ENCODE measurements around the gene AKAP14.

AKAP14 gene

DNA sequence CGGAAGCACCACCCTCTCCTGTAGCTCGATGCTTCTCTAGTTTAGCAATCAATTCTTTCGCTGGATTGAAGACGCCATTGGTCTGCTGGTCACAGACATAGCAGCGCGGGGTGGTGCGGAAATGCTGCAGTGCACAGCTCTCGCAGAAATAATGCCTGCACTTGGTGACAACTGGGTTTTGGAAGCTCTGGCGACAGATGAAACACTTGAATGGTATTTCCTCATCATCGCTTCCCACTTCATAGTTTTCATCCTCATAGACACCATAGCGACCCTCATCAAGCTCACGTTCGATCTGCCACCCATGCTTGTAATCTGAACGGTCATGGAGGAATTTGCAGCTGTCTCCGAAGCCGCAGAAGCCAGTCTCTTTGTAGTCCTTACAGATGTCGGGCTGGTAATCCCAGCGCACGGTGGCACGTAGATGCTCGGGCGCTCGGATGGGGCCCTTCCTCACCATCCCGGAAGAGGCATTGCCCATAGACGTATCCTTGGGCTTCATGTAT is 25.0 kb upstream of the AKAP14 start:
- peak overlapping the region; percentile 93 for H3K27ac ChIP-seq (ENCODE audit: low read length)
- DNase-seq, result no peak
- H4K20me1 ChIP-seq (ENCODE audit: insufficient read depth, low read length), result no peaks in the 10 kb centered on the region
- no peaks in the 10 kb centered on the region for H3K4me1 ChIP-seq (ENCODE audit: low read length)
- H3K79me2 ChIP-seq (ENCODE audit: low read length), result peaks cover 53% of the 10 kb centered on the region
- H3K4me2 ChIP-seq (ENCODE audit: low read depth, low read length), result peak overlapping the region; percentile 62; the same call in 1 of the 2 replicates
- H3K9me3 ChIP-seq (replicated peaks; ENCODE audit: insufficient read depth, low read length), result no peaks in the 10 kb centered on the region
- no peaks in the 10 kb centered on the region for H3K36me3 ChIP-seq (replicated peaks; ENCODE audit: insufficient read depth, low read length)
- H3K9me2 ChIP-seq (replicated peaks; ENCODE audit: insufficient read depth, low read length), result no peaks in the 10 kb centered on the region
- H3F3A ChIP-seq (ENCODE audit: insufficient read depth, low read length), result 0 out of 2 replicates have a peak, but pooled peaks cover 11% of the 10 kb centered on the region
- peak overlapping the region; percentile 42; the same call in 1 of the 2 replicates for H2AFZ ChIP-seq (ENCODE audit: low read length)
- TF ChIP-seq EZH2phosphoT487 (IDR thresholded peaks at IDR 0.05; ENCODE audit: low read length) (no peak), EZH2 (optimal IDR thresholded peaks at IDR 0.05; ENCODE audit: low read depth, low read length) (no peak), CTCF (IDR thresholded peaks at IDR 0.05; ENCODE audit: low read length) (no peak)
- H3K27me3 ChIP-seq (replicated peaks; ENCODE audit: insufficient read depth, low read length), result no peaks in the 10 kb centered on the region
- peak overlapping the region; percentile 91 for H3K9ac ChIP-seq (ENCODE audit: low read length)
- peak overlapping the region; percentile 78 for H3K4me3 ChIP-seq (ENCODE audit: low read length)

GRCh38 chrX:119871245-119871598 is 24.5 kb upstream of the AKAP14 start:
- Histone ChIP-seq H3K4me3 (ENCODE audit: low read length) (peak overlapping the region; percentile 78), H3K36me3 (replicated peaks; ENCODE audit: insufficient read depth, low read length) (no peaks in the 10 kb centered on the region), H4K20me1 (ENCODE audit: insufficient read depth, low read length) (no peaks in the 10 kb centered on the region), H3K9me3 (replicated peaks; ENCODE audit: insufficient read depth, low read length) (no peaks in the 10 kb centered on the region), H3K27me3 (replicated peaks; ENCODE audit: insufficient read depth, low read length) (no peaks in the 10 kb centered on the region), H3K4me2 (ENCODE audit: low read depth, low read length) (peak overlapping the region; percentile 62; the same call in 1 of the 2 replicates), H3K9ac (ENCODE audit: low read length) (peak overlapping the region; percentile 91), H2AFZ (ENCODE audit: low read length) (peak overlapping the region; percentile 42; the same call in 1 of the 2 replicates), H3K9me2 (replicated peaks; ENCODE audit: insufficient read depth, low read length) (no peaks in the 10 kb centered on the region), H3K79me2 (ENCODE audit: low read length) (peaks cover 57% of the 10 kb centered on the region), H3F3A (ENCODE audit: insufficient read depth, low read length) (0 out of 2 replicates have a peak, but pooled peaks cover 11% of the 10 kb centered on the region), H3K4me1 (ENCODE audit: low read length) (no peaks in the 10 kb centered on the region), H3K27ac (ENCODE audit: low read length) (peak overlapping the region; percentile 93)
- TF ChIP-seq CTCF (IDR thresholded peaks at IDR 0.05; ENCODE audit: low read length), result no peak
- TF ChIP-seq EZH2phosphoT487 (IDR thresholded peaks at IDR 0.05; ENCODE audit: low read length), result no peak
- TF ChIP-seq EZH2 (optimal IDR thresholded peaks at IDR 0.05; ENCODE audit: low read depth, low read length), result no peak
- DNase-seq, result no peak

GRCh38 chrX:119871599-119872395 is 23.9 kb upstream of the AKAP14 start, which contains the start of the genes NDUFA1 and RNF113A:
Gene NDUFA1 (plus strand): TSS chrX:119871832. CDS start chrX:119871912, 80 bp downstream.
Gene RNF113A (minus strand): TSS chrX:119871733. CDS start chrX:119871613, 120 bp downstream.
- H3K79me2 ChIP-seq (ENCODE audit: low read length), result peaks cover 59% of the 10 kb centered on the region
- peak within 1 kb of the TSS; percentile 62; the same call in 1 of the 2 replicates for H3K4me2 ChIP-seq (ENCODE audit: low read depth, low read length)
- H3K9me2 ChIP-seq (replicated peaks; ENCODE audit: insufficient read depth, low read length), result no peaks in the 10 kb centered on the region
- DNase-seq, result peak; percentile 88
- no peaks in the 10 kb centered on the region for H3K36me3 ChIP-seq (replicated peaks; ENCODE audit: insufficient read depth, low read length)
- H3K27me3 ChIP-seq (replicated peaks; ENCODE audit: insufficient read depth, low read length), result no peaks in the 10 kb centered on the region
- no peaks in the 10 kb centered on the region for H3K9me3 ChIP-seq (replicated peaks; ENCODE audit: insufficient read depth, low read length)
- peak within 1 kb of the TSS; percentile 91 for H3K9ac ChIP-seq (ENCODE audit: low read length)
- no peaks in the 10 kb centered on the region for H3K4me1 ChIP-seq (ENCODE audit: low read length)
- H4K20me1 ChIP-seq (ENCODE audit: insufficient read depth, low read length), result no peaks in the 10 kb centered on the region
- H3K4me3 ChIP-seq (ENCODE audit: low read length), result peak within 1 kb of the TSS; percentile 78
- peak within 1 kb of the TSS; percentile 70 for H2AFZ ChIP-seq (ENCODE audit: low read length)
- peak within 1 kb of the TSS; percentile 93 for H3K27ac ChIP-seq (ENCODE audit: low read length)
- TF ChIP-seq CTCF (IDR thresholded peaks at IDR 0.05; ENCODE audit: low read length) (no peak), EZH2phosphoT487 (IDR thresholded peaks at IDR 0.05; ENCODE audit: low read length) (no peak), EZH2 (optimal IDR thresholded peaks at IDR 0.05; ENCODE audit: low read depth, low read length) (no peak)
- 0 out of 2 replicates have a peak, but pooled peaks cover 11% of the 10 kb centered on the region for H3F3A ChIP-seq (ENCODE audit: insufficient read depth, low read length)
